Measurements from ENCODE around the gene CMTM5.
"Not testable (repeated sequence)": the region's sequence is repeated elsewhere in the genome, so short reads cannot be mapped to it uniquely, and the experiment has no call there.

Gene CMTM5

GRCh38 chr14:23379366-23380196, 2.7 kb downstream of the CMTM5 start:
- peak; percentile 71 for DNase-seq

- no peak for DNase-seq
Measured at GRCh38 chr14:23380197-23380914, 3.5 kb downstream of the CMTM5 start.

GRCh38 chr14:23380976-23381375, 4.1 kb downstream of the CMTM5 start:
- no peak for DNase-seq

GRCh38 chr14:23381871-23382270, 5.0 kb downstream of the CMTM5 start:
- DNase-seq = no peak

- no peak for DNase-seq
Measured at GRCh38 chr14:23382276-23382675, 5.4 kb downstream of the CMTM5 start.

GRCh38 chr14:23382731-23383440, 6.0 kb downstream of the CMTM5 start:
- no peak for DNase-seq

GRCh38 chr14:23384364-23385080, 7.7 kb downstream of the CMTM5 start:
- DNase-seq = no peak

GRCh38 chr14:23385244-23385641, 8.4 kb downstream of the CMTM5 start:
- DNase-seq = no peak

GRCh38 chr14:23385642-23386265, 8.9 kb downstream of the CMTM5 start:
- DNase-seq = no peak

- DNase-seq = not testable (repeated sequence)
Measured at GRCh38 chr14:23386266-23386657, 9.4 kb downstream of the CMTM5 start.

- no peak for DNase-seq
Measured at GRCh38 chr14:23386999-23387398, 10.2 kb downstream of the CMTM5 start.

GRCh38 chr14:23387916-23388882, 11.4 kb downstream of the CMTM5 start:
- DNase-seq = no peak

- DNase-seq = no peak
Measured at GRCh38 chr14:23388996-23389395, 12.2 kb downstream of the CMTM5 start.

- DNase-seq = no peak
Measured at GRCh38 chr14:23389396-23389795, 12.6 kb downstream of the CMTM5 start.

GRCh38 chr14:23389871-23390270, 13.0 kb downstream of the CMTM5 start:
- DNase-seq = not testable (repeated sequence)

GRCh38 chr14:23392613-23393012, 15.8 kb downstream of the CMTM5 start:
- no peak for DNase-seq

- no peak for DNase-seq
Measured at GRCh38 chr14:23396126-23396525, 19.3 kb downstream of the CMTM5 start.

GRCh38 chr14:23396781-23397407, 20.0 kb downstream of the CMTM5 start:
- no peak for DNase-seq

- DNase-seq = no peak
Measured at GRCh38 chr14:23398348-23398747, 21.5 kb downstream of the CMTM5 start.

GRCh38 chr14:23399136-23399535, 22.3 kb downstream of the CMTM5 start:
- no peak for DNase-seq

- DNase-seq = no peak
Measured at GRCh38 chr14:23399591-23399990, 22.7 kb downstream of the CMTM5 start.

Measured in CD4-positive, alpha-beta T cell treated with Interleukin-12 subunit alpha and Interleukin-12 subunit beta, for 1 hour (primary cell).